IMR-90 (cell line): ENCODE measurements around the gene USP47. TPM values are rescaled to one million over a fixed set of nuclear protein-coding genes. Genes with fewer than 3 reads are reported as not detected.

Experiments
- ATAC-seq: fragments of 200-7000 bp; cut with Tn5 transposase; 2 replicates; pipeline ENCODE4 v1.9.1; 2020; ENCODE audit warnings: low read depth, mild to moderate bottlenecking, moderate library complexity
- BruUV-seq: library from RNA; stranded (reverse); fragments of 400-500 nt; replicated peaks from 2 replicates; lab custom pipeline; 2021; lab: Mats Ljungman, UMichigan
- CTCF ChIA-PET: fragments of 300-600 bp; formaldehyde crosslinking; extraction: SDS; loops from one replicate; lab custom pipeline; 2021; ENCODE audit warnings: antibody characterized with exemption; lab: Yijun Ruan, JAX
- POLR2A ChIA-PET: fragments of 300-600 bp; sonication (Branson Sonifier 250); formaldehyde crosslinking; loops from one replicate; lab custom pipeline; 2022; ENCODE audit warnings: antibody characterized with exemption; ENCODE audit not compliant: unreplicated experiment; lab: Charles Lee
- DNase-seq: peaks from one replicate; pipeline ENCODE4 v3.0.0; 2013
- H2AFZ ChIP-seq: replicated peaks from 2 replicates; pipeline ENCODE3; 2013; ENCODE audit warnings: low read length, mild to moderate bottlenecking; ENCODE audit not compliant: poor library complexity
- H2AK5ac ChIP-seq: 2 replicates; pipeline ENCODE4 v1.6.1; 2013; ENCODE audit warnings: low read depth, low read length, inconsistent platforms
- H2AK9ac ChIP-seq: replicated peaks from 2 replicates; pipeline ENCODE3; 2013; ENCODE audit warnings: mild to moderate bottlenecking, low read depth, low read length, moderate library complexity; ENCODE audit not compliant: poor library complexity
- H2BK120ac ChIP-seq: 2 replicates; pipeline ENCODE4 v1.6.1; 2013; ENCODE audit warnings: low read depth, low read length, inconsistent platforms
- H2BK15ac ChIP-seq: 3 replicates; pipeline ENCODE4 v1.6.1; 2013; ENCODE audit warnings: low read depth, low read length, inconsistent platforms
- H2BK20ac ChIP-seq: 2 replicates; pipeline ENCODE4 v1.6.1; 2013; ENCODE audit warnings: low read depth, mild to moderate bottlenecking, inconsistent platforms, low read length, moderate library complexity
- H2BK5ac ChIP-seq: 2 replicates; pipeline ENCODE4 v1.6.1; 2013; ENCODE audit warnings: mild to moderate bottlenecking, low read depth, low read length, inconsistent platforms; ENCODE audit not compliant: poor library complexity, severe bottlenecking
- H3K14ac ChIP-seq: replicated peaks from 2 replicates; pipeline ENCODE4 v1.6.1; 2013; ENCODE audit warnings: low read depth, low read length, inconsistent platforms
- H3K18ac ChIP-seq: 2 replicates; pipeline ENCODE4 v1.6.1; 2013; ENCODE audit warnings: low read depth, low read length, control low read depth
- H3K23ac ChIP-seq: 2 replicates; pipeline ENCODE4 v1.6.1; 2013; ENCODE audit warnings: low read depth, low read length, inconsistent platforms
- H3K27ac ChIP-seq: 2 replicates; pipeline ENCODE4 v1.5.1; 2013; ENCODE audit warnings: mild to moderate bottlenecking, control low read depth, low read length; ENCODE audit not compliant: insufficient read depth
- H3K27me3 ChIP-seq: 2 replicates; pipeline ENCODE4 v1.6.1; 2013; ENCODE audit warnings: low read length; ENCODE audit not compliant: control insufficient read depth, insufficient read depth
- H3K36me3 ChIP-seq: 2 replicates; pipeline ENCODE4 v1.6.1; 2013; ENCODE audit warnings: low read length, mixed read lengths; ENCODE audit not compliant: control insufficient read depth, insufficient read depth
- H3K4ac ChIP-seq: 2 replicates; pipeline ENCODE4 v1.6.1; 2013; ENCODE audit warnings: low read depth, low read length, inconsistent platforms
- H3K4me1 ChIP-seq: 2 replicates; pipeline ENCODE4 v1.6.1; 2013; ENCODE audit warnings: low read length, mixed read lengths; ENCODE audit not compliant: control insufficient read depth, insufficient read depth
- H3K4me2 ChIP-seq: 2 replicates; pipeline ENCODE4 v1.6.1; 2013; ENCODE audit warnings: low read depth, mild to moderate bottlenecking, control low read depth, low read length, moderate library complexity
- H3K4me3 ChIP-seq: 2 replicates; pipeline ENCODE4 v1.5.1; 2013; ENCODE audit warnings: low read depth, mild to moderate bottlenecking, control low read depth, low read length, moderate library complexity; ENCODE audit not compliant: insufficient read depth
- H3K56ac ChIP-seq: 2 replicates; pipeline ENCODE4 v1.6.1; 2013; ENCODE audit warnings: low read length, inconsistent platforms; ENCODE audit not compliant: insufficient read depth; ENCODE audit errors: extremely low read depth
- H3K79me1 ChIP-seq, 2 experiments: 2 replicates each; pipeline ENCODE4 v1.6.1; 2013; ENCODE audit warnings: low read length in 2 of 2, inconsistent platforms in 1 of 2, low read depth in 1 of 2
- H3K9ac ChIP-seq: 2 replicates; pipeline ENCODE4 v1.6.1; 2013; ENCODE audit warnings: low read depth, low read length, control low read depth
- H3K9me1 ChIP-seq: 2 replicates; pipeline ENCODE4 v1.6.1; 2013; ENCODE audit warnings: low read length, inconsistent platforms; ENCODE audit not compliant: insufficient read depth
- H3K9me3 ChIP-seq: 2 replicates; pipeline ENCODE4 v1.6.1; 2013; ENCODE audit warnings: low read length; ENCODE audit not compliant: control insufficient read depth, insufficient read depth
- H4K20me1 ChIP-seq: 2 replicates; pipeline ENCODE4 v1.6.1; 2013; ENCODE audit warnings: low read length, inconsistent platforms; ENCODE audit not compliant: insufficient read depth
- H4K5ac ChIP-seq: 2 replicates; pipeline ENCODE4 v1.6.1; 2013; ENCODE audit warnings: mild to moderate bottlenecking, low read depth, low read length, control low read depth
- H4K8ac ChIP-seq, 2 experiments: 2 replicates each; pipeline ENCODE4 v1.6.1; 2013; ENCODE audit warnings: low read depth in 2 of 2, low read length in 2 of 2, control low read depth in 1 of 2, inconsistent platforms in 1 of 2
- H4K91ac ChIP-seq: 2 replicates; pipeline ENCODE4 v1.6.1; 2013; ENCODE audit warnings: low read depth, low read length, inconsistent platforms; ENCODE audit not compliant: insufficient read depth
- FOS ChIP-seq: fragments of 150-350 bp; IDR thresholded peaks from 2 replicates; pipeline ENCODE4 v1.6.1; 2016; ENCODE audit warnings: low read depth, low read length
- NFE2L2 ChIP-seq: fragments of 150-350 bp; IDR thresholded peaks from 2 replicates; pipeline ENCODE4 v1.6.1; 2016; ENCODE audit warnings: low read depth, mild to moderate bottlenecking, low read length
- POLR2A ChIP-seq: IDR thresholded peaks from 2 replicates; pipeline ENCODE4 v1.6.1; 2012; ENCODE audit warnings: mild to moderate bottlenecking, low read depth, low read length
- SMC3 ChIP-seq: fragments of 150-350 bp; IDR thresholded peaks from 2 replicates; pipeline ENCODE4 v1.6.1; 2016; ENCODE audit warnings: low read depth, mild to moderate bottlenecking, antibody characterized with exemption, low read length, moderate library complexity
- USF2 ChIP-seq: fragments of 150-350 bp; IDR thresholded peaks from 2 replicates; pipeline ENCODE4 v1.6.1; 2017; ENCODE audit warnings: mild to moderate bottlenecking, antibody characterized with exemption, low read length, low read depth
- WGBS, 2 experiments: methylation state at CpG; one replicate each; pipeline versions ENCODE4 v1.1.5 to v1.1.7; 2013; ENCODE audit warnings: missing lambda C conversion rate in 2 of 2; ENCODE audit not compliant: insufficient read length in 1 of 2; ENCODE audit errors: extremely low coverage in 2 of 2; 5-methylcytosine and 5-hydroxymethylcytosine counted together
- dilution Hi-C: fragments of 300-500 bp; cut with HindIII; formaldehyde crosslinking; loops from one replicate; pipeline ENCODE4 v1.14.3; 2018; ENCODE audit warnings: low sequenced_read_pairs; ENCODE audit not compliant: unreplicated experiment
- in situ Hi-C: fragments of 300-500 bp; cut with MboI; formaldehyde crosslinking; loops from 3 replicates; pipeline ENCODE4 v1.14.3; 2019; ENCODE audit warnings: low sequenced_read_pairs, inconsistent platforms, mixed read lengths
- intact Hi-C: fragments of 100-400 bp; cut with micrococcal nuclease; formaldehyde crosslinking; loops from 2 replicates; pipeline ENCODE4 v1.10.0; 2022
- polyA plus RNA-seq, 3 experiments: library from polyadenylated mRNA; depleted of rRNA; stranded (reverse); fragments of >200 nt; gene quantifications; 2 replicates each; pipeline ENCODE4 v1.2.3, GENCODE V29; 2012; ENCODE audit warnings: low replicate concordance in 1 of 3
- total RNA-seq: library from RNA; depleted of rRNA; stranded (reverse); fragments of >200 nt; gene quantifications from 2 replicates; pipeline ENCODE4 v1.2.3, GENCODE V29; 2012

Gene USP47
- total and polyA plus RNA-seq, 2 of the 4 experiments (the other 2 are of a cell fraction) = 15.0 to 110 TPM

- WGBS, 2 experiments = 100% methylated on average over 1 of the region's 3 CpGs; no CpG with 5 or more reads in 1 of the 2 experiments
- peak overlapping the region; percentile 43; the same call in 1 of the 2 replicates for H3K56ac ChIP-seq
- peak overlapping the region; percentile 45 for H2AFZ ChIP-seq
Observed at GRCh38 chr11:11972730-11973341, 131.1 kb downstream of the USP47 start.

More at GRCh38 chr11:11972730-11973341, 131.1 kb downstream of the USP47 start:
- H3K9me3 ChIP-seq = no peaks in the 10 kb centered on the region
- H3K36me3 ChIP-seq = peaks cover 14% of the 10 kb centered on the region
- H3K23ac ChIP-seq = peak overlapping the region; percentile 72
- intact Hi-C loops (no loop called here), dilution Hi-C loops (no loop called here), in situ Hi-C loops (no loop called here)
- H2BK15ac ChIP-seq = peak overlapping the region; percentile 43; the same call in 1 of the 3 replicates
- peak overlapping the region; percentile 40; the same call in 1 of the 2 replicates for H2BK20ac ChIP-seq
- H4K20me1 ChIP-seq = peaks cover 13% of the 10 kb centered on the region; the same call in 1 of the 2 replicates
- no peaks in the 10 kb centered on the region for H3K27me3 ChIP-seq
- H3K14ac ChIP-seq = peak overlapping the region; percentile 75
- peak overlapping the region; percentile 89 for H2AK5ac ChIP-seq
- H3K9ac ChIP-seq = no peak overlapping the region; the same call in 1 of the 2 replicates
- BruUV-seq = no TSS peak
- H2BK5ac ChIP-seq = peak overlapping the region; percentile 29
- H4K91ac ChIP-seq = peak overlapping the region; percentile 80
- H3K4me1 ChIP-seq = peaks cover 43% of the 10 kb centered on the region
- POLR2A ChIA-PET = no interaction called here
- ATAC-seq (no peak), DNase-seq (no peak)
- peak overlapping the region; percentile 18 for H3K27ac ChIP-seq
- CTCF ChIA-PET = interaction anchor here (0.5 to 0.6 kb wide), 2 partner anchors 36 to 80 kb away, joined by 3 to 6 read pairs; no protein-coding TSS in a partner anchor
- peaks cover 48 to 89% of the 10 kb centered on the region in 2 experiments for H3K79me1 ChIP-seq
- TF ChIP-seq USF2 (no peak), SMC3 (no peak), NFE2L2 (no peak), POLR2A (no peak), FOS (no peak)
- no peak overlapping the region for H3K4me2 ChIP-seq
- H3K18ac ChIP-seq = peak overlapping the region; percentile 9; the same call in 1 of the 2 replicates
- H3K4me3 ChIP-seq = no peak overlapping the region
- no peak overlapping the region for H4K5ac ChIP-seq
- H2BK120ac ChIP-seq = peak overlapping the region; percentile 66
- peak overlapping the region; percentile 63 for H2AK9ac ChIP-seq
- H3K9me1 ChIP-seq = peaks cover 50% of the 10 kb centered on the region
- peak overlapping the region; percentile 73 for H3K4ac ChIP-seq
- H4K8ac ChIP-seq = peak overlapping the region; percentile 43 to 56; a peak in 2 of 4 replicates
